GM19328 (cell line): ENCODE results near the gene ERLIN1.
"Not testable (repeated sequence)": the region's sequence is repeated elsewhere in the genome, so short reads cannot be mapped to it uniquely, and the experiment has no call there.

Experiments used
- ATAC-seq: cut with Tn5 transposase; IDR thresholded peaks from one replicate; pipeline ENCODE4 v1.9.1; 2021; ENCODE audit warnings: mild to moderate bottlenecking, moderate library complexity; ENCODE audit not compliant: unreplicated experiment

ERLIN1 gene

DNA sequence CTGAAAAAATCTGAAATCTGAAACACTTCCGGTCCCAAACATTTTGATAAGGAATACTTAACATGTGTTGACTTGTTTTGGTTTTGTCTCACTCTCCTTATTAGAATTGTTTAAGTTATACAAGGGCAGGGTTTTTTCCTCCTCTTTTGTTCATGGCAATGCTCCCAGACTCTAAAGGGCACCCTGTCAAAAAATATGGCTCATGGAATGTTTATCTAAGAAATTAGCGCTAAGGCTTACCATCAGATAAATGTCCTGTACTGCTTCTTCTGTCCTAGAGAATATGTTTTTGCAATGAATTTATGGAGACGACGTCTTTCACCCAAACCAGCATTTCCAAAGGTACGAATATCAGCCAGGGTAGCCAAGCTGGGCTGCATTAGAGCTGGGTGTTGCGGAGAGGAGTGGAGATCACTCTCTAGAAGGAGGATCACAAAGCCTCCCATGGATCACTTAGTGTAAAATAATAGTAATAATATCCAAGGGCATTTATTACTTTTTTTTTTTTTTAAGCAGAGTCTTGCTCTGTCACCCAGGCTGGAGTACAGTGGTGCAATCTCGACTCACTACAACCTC, 46.8 kb downstream of the ERLIN1 start:
- ATAC-seq: no peak

DNA sequence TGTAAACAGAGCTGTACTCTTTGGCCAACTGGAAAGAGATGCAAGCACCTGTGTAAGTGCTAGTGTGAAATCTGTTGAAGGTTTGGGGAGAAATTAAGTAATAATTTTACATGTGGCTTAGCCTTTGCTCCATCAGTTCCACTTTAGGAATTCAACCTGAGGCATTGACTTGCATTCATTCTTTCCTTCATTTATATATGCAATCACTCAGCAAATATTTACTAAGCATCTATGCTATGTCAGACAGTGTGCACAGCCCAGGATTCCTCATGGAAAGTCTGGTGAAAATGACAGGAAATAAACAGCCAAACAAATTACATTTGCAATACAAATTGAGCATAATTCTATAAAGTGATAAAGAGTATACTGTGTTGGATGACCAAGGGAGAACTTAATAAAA, 50.3 kb downstream of the ERLIN1 start:
- no peak for ATAC-seq

DNA sequence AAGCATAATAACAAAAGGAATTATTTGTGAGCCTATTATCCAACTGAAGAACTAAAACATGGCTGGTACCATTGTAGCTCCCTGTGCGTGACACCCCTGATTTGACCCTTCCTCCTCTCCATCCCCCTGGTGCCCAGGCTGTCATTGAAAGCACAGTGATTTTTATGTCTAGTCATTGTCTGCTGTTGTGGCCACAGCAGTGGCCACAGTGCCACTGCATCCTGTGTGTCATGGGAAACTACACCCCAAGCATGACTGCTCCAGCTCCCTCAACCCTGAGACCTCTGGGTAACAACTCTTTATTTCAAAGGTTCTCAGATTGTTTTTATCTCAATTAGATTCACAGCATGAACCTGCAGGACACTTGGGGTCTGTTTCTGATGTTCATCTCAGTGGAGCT, 52.0 kb downstream of the ERLIN1 start:
- ATAC-seq: no peak

DNA sequence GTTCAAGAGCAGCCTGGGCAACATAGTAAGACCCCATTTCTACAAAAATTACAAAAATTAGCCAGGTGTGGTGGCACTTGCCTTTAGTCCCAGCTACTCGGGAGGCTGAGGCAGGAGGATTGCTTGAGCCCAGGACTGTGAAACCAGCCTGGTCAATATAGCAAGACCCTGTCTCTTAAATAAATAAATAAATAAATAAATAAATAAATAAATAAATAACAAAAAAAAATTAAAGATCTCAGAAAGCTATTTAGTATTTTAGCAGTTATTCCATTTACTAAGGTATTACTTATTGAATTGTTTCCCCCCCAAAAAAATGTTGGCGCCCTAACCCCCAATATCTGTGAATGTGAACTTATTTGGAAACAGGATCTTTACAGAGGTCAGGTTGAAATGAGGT, 53.4 kb downstream of the ERLIN1 start:
- no peak for ATAC-seq

DNA sequence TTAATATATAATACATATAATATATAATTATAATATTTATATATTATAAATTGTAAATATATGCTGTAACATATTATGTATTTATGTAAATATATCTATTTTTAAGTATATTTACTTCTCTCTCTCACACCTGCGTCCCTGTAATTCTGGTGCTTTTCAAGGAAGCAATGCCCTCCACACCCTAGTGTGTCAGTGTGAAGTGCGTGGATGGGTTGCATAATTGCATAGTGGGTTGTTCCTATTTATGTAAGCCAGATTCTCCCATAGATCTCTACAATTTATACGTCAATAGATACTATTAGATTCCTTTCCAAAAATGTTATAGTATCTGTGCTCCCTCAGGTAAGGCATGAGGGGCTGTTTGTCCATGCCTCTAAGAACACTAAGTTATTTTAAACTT, 54.3 kb downstream of the ERLIN1 start:
- no peak for ATAC-seq

DNA sequence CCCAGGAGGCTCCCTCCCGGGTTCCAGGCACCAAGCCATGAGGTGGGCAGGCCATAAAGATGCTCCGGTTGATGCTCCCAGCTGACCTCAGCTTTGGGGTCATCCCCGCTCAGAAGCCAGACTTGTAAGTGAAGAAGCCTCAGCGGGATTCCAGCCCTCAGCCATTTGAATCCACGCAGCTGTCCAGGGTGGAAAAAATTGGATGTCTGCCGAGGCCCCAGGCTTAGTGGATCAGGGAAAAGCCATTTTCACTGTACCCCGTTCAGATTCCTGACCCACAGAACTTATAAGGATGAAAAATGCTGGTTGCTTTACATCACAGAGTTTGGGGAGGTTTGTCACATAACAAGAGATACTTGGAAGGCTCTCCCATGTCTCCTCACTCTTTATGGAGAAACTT, 55.0 kb downstream of the ERLIN1 start:
- ATAC-seq: no peak

DNA sequence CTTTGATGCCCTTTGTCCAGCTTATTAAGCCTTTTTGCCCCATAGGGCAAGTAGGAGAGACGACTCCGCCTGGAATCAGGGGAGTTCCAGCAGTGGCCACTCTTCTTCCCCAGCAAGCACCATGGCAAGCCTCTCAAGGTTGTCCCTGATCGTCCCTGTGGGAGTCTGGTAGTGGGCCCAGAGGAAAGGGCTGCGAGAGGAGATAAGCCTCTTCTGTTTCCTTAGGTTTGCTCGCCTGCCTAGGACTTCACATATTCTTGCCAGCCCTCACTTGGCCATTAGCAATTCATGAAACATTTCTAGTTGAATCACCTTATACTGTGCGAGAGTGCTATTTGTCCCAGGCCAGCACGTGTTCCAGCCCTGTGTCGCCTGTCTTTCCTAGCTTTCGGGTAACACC, 56.4 kb downstream of the ERLIN1 start:
- no peak for ATAC-seq

DNA sequence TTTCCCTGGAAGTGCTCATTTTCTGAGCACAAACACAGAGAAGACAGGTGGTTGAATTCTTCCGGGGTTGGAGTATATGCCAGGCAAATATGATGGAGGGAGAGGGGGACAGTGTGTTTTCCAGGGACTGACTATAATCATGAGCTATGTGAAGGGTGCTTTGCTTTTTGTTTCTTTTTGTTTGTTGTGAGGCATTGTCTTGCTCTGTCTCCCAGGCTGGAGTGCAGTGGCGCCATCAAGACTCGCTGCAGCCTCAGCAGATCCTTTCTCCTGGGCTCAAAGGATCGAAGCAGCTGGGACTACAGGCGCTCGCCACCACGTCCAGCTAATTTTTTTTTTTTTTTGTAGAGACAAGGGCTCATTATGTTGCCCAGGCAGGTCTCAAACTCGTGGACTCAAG, 56.9 kb downstream of the ERLIN1 start:
- no peak for ATAC-seq

DNA sequence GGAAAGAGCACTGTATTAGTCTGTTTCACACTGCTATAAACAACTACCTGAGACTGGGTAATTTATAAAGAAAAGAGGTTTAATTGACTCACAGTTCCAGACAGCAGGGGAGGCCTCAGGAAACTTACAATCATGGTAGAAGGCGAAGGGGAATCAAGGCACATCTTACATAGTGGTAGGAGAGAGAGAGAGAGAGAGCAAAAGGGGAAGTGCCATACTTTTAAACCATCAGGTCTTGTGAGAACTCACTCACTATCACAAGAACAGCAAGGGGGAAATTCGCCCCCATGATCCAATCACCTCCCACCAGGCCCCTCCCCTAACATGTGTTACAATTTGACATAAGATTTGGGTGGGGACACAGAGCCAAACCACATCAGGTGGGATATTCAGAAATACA, 60.5 kb downstream of the ERLIN1 start:
- not testable (repeated sequence) for ATAC-seq

DNA sequence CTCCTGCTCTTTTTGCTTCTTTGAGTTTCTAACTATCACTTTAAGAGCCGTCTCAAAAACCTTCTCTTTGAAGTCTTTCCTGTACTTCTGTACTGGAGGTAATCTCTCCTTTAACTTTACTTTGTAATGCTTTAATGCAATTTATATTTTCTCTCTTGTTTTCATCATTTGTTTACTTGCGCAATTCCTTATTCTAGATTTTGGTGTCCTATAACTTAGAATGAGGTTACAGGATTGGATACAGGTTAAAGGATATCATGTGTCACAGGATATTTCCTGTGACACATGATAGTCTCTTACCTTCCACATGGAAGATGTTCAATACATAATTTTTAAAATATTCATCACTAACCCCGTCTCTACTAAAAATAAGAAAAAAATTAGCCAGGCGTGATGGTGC, 61.7 kb downstream of the ERLIN1 start:
- ATAC-seq: no peak

DNA sequence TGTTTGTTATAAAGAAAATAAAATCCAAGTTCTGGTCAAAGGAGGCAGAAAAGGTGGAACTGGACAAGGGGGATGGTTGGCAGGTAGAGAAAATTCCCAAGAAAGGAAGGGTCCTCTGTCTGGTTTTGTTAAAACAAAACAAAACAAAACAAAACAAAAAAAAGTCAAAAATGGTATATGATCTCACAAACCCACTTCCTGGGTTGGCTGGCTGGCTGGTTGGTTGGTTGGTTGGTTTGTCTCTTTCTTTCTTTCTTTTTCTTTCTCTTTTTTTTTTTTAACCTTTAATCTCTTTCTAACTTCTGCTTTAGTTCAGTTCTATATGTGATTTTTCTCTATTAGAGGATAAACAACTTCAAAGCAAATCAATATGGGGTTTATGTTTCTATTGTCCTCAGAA, 63.0 kb downstream of the ERLIN1 start:
- no peak for ATAC-seq

DNA sequence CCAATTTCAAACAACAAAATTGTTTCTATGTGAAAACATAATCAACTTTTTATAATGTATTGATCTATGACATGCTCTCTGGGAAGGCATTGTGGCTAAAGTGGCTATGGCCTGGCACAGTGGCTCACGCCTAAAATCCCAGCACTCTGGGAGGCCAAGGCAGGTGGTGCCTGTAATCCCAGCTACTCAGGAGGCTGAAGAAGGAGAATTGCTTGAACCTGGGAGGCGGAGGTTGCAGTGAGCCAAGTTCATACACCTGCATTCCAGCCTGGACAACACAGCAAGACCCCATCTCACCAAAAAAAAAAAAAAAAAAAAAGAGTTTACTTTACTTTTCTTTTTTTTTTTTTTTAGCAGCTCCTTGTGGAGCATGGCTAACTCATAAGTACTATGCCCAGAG, 65.3 kb downstream of the ERLIN1 start:
- ATAC-seq: no peak

DNA sequence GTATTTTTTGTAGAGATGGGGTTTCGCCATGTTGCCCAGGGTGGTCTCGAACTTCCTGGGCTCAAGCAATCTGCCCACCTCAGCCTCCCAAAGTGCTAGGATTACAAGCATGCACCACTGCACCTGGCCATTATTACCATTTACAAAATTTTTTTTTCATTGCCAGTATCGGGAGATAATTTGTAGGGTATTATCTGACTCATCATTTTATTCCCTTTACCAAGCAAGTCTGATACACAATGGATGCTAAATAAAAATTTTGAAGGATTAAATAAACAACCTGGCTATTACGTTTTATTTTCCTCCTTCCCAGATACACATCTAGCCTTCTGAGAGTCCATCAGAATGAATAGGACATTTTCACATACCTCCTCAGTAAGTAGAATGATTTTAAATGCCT, 66.1 kb downstream of the ERLIN1 start:
- no peak for ATAC-seq

DNA sequence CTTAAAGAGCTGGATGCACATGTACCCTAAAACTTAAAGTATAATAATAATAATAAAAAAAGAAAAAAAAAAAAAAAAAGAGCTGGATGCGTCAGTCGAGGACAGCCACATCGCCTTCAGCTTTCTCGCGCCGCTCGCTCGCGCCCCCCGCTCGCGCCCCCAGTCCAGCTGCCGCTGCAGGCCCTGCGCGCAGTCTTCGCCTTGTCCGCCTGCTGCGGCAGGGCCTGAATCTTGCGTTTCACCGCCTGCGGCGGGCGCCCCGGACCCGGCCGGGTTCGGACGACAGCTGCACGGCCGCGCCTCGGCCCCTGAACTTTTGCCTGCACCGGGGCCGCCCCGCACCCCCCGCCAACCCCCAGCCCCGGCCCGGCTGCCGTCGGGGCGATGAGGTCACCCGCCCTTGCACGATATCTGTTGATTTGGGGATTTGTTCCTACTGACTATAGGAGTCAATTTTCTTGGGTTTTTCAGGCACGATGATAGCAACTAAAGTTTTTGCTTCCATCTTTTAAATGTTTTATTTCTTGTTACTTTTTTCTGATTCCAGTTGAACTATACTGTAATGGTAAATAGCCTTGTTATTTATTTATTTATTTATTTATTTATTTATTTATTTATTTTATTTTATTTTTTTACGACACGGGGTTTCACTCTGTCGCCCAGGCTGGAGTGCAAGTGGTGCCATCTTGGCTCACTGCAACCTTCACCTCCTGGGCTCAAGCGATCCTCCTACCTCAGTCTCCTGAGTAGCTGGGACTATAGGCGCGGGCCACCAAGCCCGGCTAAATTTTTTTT, 70.7 kb downstream of the ERLIN1 start:
- ATAC-seq: no peak

DNA sequence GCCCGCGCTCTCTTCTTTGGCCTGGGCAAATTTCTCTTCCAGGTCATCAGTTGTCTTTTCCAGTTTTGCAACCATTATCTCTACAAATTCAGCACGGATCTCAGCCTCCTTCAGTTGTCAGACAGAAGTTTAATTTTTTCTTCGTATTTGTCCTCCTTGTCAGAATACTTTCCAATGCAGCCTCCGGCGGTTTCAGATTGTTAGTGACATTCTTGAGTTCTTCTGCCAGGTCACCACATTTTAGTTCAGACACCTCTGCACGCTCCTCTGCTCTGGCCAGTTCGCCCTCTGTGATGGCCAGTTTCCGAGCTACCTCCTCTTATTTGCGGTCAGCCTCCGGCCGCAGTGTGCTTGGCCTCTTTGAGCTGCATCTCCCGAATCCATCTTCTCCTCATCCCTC, 71.4 kb downstream of the ERLIN1 start:
- ATAC-seq: no peak

DNA sequence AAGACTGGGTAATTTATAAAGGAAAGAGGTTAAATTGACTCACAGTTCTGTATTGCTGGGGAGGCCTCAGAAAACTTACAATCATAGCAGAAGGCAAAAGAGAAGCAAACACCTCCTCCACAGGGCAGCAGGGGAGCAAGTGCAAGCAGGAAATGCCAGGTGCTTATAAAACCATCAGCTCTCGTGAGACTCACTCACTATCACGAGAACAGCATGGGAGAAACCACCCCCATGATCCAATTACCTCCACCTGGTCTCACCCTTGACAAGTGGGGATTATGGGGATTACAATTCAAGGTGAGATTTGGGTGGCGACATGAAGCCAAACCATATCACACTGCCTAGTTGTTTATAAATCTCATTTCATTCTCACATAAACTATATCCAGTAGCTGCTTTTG, 76.2 kb downstream of the ERLIN1 start:
- ATAC-seq: no peak

DNA sequence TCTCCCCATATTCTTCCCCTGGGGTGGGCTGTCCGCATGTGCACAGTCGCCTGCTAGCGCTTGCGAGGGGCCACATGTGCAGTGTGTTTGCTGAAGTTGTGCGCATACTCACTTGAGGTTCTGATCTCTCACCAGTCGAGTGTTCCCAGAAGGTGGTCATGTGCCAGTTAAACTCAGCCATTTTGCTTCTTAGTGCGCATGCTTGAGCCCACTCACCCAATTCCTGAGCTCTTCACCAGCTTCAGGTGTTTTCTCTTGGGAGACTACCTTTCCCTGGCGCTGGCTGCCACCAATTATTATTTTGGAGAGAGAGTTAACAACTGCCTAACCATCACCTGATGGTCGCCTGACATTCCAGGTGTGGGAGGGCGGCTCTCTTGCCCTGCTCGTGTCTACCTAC, 79.0 kb downstream of the ERLIN1 start:
- ATAC-seq: no peak

DNA sequence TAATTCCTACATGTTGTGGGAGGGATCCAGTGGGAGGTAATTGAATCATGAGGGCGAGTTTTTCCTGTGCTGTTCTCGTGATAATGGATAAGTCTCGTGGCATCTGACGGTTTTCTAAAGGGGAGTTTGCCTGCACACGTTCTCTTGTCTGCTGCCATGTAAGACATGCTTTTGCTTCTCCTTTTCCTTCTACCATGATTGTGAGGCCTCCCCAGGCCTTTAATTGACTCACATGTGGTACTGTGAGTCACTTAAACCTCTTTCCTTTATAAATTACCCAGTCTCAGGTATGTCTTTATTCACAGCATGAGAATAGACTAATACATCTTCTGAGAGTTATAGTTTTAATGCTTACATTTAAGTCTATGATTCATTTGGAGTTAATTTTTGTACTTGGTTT, 81.5 kb downstream of the ERLIN1 start:
- ATAC-seq: no peak

DNA sequence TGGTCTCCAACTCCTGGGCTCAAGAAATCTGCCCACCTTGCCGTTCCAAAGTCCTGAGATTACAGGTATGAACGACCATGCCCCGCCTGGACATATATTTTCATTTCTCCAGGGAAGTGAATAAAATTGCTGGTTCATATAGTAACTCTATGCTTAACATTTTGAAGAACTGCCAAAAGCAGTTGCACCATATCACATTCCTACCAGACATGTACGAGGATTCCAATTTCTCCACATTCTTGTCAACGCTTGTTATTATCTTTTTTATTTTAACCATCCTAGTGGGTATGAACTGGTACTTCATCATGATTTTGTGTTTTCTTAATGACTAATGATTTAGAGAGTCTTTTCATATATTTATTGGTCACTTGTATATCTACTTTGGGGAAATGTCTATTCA, 82.2 kb downstream of the ERLIN1 start:
- no peak for ATAC-seq

DNA sequence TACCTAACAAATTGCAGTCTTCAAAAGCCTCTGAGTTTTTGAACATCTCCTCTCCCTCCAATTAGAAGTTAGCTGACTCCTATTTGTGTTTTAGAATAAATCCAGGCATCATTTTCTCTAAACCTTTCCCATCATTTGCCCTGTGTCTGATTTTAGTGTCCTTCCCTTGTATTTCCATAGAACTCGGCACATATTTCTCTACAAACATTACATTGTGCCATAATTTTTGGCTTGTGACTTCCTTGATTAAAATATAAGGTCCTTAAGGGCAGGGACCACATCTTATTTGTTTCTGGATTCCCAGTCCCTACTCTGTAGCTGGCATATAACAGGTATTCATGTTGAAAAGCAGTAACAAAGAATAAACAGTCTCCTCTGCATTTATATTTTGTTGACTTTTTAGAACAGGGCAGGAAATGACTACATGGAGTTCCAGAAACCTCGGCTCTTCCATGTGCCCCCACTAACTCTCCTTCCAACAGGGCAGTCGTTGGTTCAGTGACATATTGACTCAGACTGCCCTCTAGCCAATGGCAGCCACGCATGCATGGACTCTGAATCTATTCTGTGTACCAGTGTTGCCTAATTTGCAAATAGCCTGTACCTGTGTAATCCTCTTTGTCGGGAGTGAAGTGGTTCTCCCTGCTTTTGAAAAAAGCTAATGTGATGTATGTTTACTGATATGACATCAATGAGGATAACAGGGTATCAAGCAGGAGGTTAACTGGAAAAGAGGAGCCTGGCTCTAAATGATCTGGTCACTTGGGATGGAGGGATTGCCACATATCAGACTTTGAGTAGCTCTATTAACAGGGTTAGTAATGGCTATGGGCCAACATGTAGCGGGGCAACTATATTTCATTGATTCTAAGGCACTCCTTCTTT, 84.4 kb downstream of the ERLIN1 start:
- no peak for ATAC-seq

DNA sequence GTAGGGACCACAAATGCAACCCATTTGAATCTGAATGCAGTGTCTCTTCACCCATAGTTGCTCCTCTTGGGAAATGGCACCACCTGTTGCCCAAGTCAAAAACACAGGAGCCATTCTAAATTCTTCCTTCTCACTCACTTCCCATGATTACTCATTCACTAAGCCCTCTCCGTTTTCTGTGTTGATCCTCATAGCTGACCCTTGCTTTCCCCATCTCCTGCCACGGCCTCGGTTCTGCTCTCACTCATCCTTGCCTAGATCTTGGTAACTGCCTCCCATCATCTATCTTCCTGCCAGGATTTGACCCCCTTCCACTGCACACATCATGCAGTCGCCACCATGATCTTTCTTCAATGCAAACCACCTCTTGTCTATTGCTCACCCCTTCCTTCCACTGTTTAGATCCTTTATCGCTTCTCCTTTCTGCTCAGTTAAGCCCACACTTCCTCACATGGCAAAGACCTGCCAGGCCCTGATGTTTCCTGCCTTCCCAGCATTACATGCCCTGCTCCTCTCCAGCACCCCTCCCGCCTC, 85.1 kb downstream of the ERLIN1 start:
- ATAC-seq: no peak
